Stimulated activated memory B cell treated with anti-CD40 and anti-IgM and Interleukin-4, amounts not matched to agents 10 μg/mL and 1 μg/mL and 100 μg/mL, for 72 hours (primary cell): Measurements from ENCODE around the gene PRKCH.
A peak's percentile ranks its signal among the peaks of the same experiment; 100 is the strongest.

Source experiments
- ATAC-seq: fragments of 150-1000 bp; cut with Tn5 transposase; 2 replicates; pipeline ENCODE4 v1.10.0; 2021
- H3K27ac Mint-ChIP-seq: one replicate; pipeline ENCODE4 v1.8.0; 2022; ENCODE audit warnings: mild to moderate bottlenecking, mixed read lengths
- H3K27me3 Mint-ChIP-seq: one replicate; pipeline ENCODE4 v1.8.0; 2022; ENCODE audit warnings: mixed read lengths
- H3K36me3 Mint-ChIP-seq: one replicate; pipeline ENCODE4 v1.8.0; 2022; ENCODE audit warnings: mixed read lengths
- H3K4me1 Mint-ChIP-seq: one replicate; pipeline ENCODE4 v1.8.0; 2022; ENCODE audit warnings: mixed read lengths
- H3K4me3 Mint-ChIP-seq: one replicate; pipeline ENCODE4 v1.8.0; 2022; ENCODE audit warnings: mild to moderate bottlenecking, moderate library complexity, mixed read lengths
- H3K9me3 Mint-ChIP-seq: one replicate; pipeline ENCODE4 v1.8.0; 2022; ENCODE audit warnings: mixed read lengths

Gene PRKCH

GRCh38 chr14:61421212-61421923 lies 100.0 kb downstream of the PRKCH start:
- H3K36me3 Mint-ChIP-seq: peaks cover 6% of the 10 kb centered on the region
- no peak for ATAC-seq

GRCh38 chr14:61426048-61426447 lies 104.7 kb downstream of the PRKCH start:
- no peak overlapping the region for H3K4me3 Mint-ChIP-seq
- peaks cover 6% of the 10 kb centered on the region for H3K36me3 Mint-ChIP-seq
- peaks cover 14% of the 10 kb centered on the region for H3K27me3 Mint-ChIP-seq
- H3K27ac Mint-ChIP-seq: no peak overlapping the region
- no peaks in the 10 kb centered on the region for H3K4me1 Mint-ChIP-seq
- peaks cover 8% of the 10 kb centered on the region for H3K9me3 Mint-ChIP-seq
- ATAC-seq: no peak

More at GRCh38 chr14:61421212-61421923, 100.0 kb downstream of the PRKCH start:
- H3K27me3 Mint-ChIP-seq: peaks cover 10% of the 10 kb centered on the region
- peaks cover 8% of the 10 kb centered on the region for H3K9me3 Mint-ChIP-seq
- H3K4me3 Mint-ChIP-seq: no peak overlapping the region
- H3K4me1 Mint-ChIP-seq: peaks cover 4% of the 10 kb centered on the region
- H3K27ac Mint-ChIP-seq: no peak overlapping the region

- H3K9me3 Mint-ChIP-seq: peaks cover 7% of the 10 kb centered on the region
- H3K27me3 Mint-ChIP-seq: peaks cover 34% of the 10 kb centered on the region
- no peak for ATAC-seq
- no peak overlapping the region for H3K4me3 Mint-ChIP-seq
- H3K27ac Mint-ChIP-seq: no peak overlapping the region
- H3K36me3 Mint-ChIP-seq: peaks cover 6% of the 10 kb centered on the region
- no peaks in the 10 kb centered on the region for H3K4me1 Mint-ChIP-seq
These were observed 106.9 kb downstream of the PRKCH start for GRCh38 chr14:61428261-61428660.

GRCh38 chr14:61429316-61429715 lies 107.9 kb downstream of the PRKCH start:
- H3K4me1 Mint-ChIP-seq: no peaks in the 10 kb centered on the region
- H3K4me3 Mint-ChIP-seq: no peak overlapping the region
- peaks cover under 1% of the 10 kb centered on the region for H3K36me3 Mint-ChIP-seq
- H3K27me3 Mint-ChIP-seq: peaks cover 37% of the 10 kb centered on the region
- ATAC-seq: no peak
- H3K9me3 Mint-ChIP-seq: peaks cover under 1% of the 10 kb centered on the region
- no peak overlapping the region for H3K27ac Mint-ChIP-seq

DNA sequence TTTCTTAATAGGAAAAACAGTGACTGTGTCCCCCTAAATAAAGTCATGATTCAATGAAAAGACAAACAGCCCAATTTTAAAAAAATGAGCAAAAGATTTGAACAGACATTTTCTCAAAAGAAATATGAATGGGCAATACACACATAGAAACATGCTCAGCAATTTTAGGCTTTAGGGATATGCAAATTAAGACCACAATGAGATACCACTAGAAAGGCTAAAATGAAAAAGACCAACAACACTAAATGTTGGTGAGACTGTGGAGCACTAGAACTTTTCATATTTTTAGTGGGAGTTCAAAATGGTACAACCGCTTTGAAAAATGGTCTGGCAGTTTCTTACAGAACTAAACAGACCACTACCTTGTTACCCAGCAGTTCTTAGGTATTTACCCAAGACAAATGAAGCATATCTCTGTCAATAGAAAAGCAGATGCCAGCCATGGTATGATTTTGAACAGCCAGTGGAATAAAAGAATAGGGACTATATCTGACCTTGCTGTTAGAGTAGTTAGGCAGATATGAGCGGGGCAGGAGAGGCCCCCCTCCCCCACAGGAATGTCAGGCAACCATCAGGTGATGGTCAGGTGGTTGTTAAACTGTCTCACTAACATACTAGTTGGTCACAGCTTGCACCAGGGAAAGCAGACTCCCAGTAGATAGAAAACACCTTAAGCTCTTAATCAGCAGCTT lies 108.8 kb downstream of the PRKCH start:
- no peaks in the 10 kb centered on the region for H3K36me3 Mint-ChIP-seq
- no peak overlapping the region for H3K27ac Mint-ChIP-seq
- peaks cover 44% of the 10 kb centered on the region for H3K27me3 Mint-ChIP-seq
- H3K9me3 Mint-ChIP-seq: no peaks in the 10 kb centered on the region
- no peaks in the 10 kb centered on the region for H3K4me1 Mint-ChIP-seq
- no peak for ATAC-seq
- no peak overlapping the region for H3K4me3 Mint-ChIP-seq

DNA sequence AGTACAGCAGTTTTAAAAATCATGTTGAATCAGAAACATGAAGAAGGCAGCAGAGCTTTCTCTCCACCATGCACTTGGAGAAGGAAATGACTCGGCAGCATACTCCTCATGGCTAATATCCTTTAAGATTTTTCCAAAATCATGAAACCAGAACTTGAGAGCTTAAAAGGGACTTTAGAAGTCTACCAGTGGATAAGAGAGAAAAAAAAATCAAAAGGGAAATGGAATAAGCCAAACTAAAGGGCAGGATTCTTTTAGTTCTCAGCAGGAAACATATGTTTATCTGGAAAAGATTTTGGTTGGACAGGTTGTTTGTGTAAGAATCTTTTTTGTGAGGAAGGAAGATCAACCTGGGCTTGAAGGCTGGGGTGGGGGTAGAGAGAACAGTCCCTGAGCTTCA lies 111.8 kb downstream of the PRKCH start:
- Mint-ChIP-seq H3K27ac (no peak overlapping the region), H3K9me3 (no peaks in the 10 kb centered on the region), H3K4me3 (no peak overlapping the region), H3K4me1 (no peaks in the 10 kb centered on the region), H3K36me3 (no peaks in the 10 kb centered on the region), H3K27me3 (peaks cover 47% of the 10 kb centered on the region)
- ATAC-seq: no peak

DNA sequence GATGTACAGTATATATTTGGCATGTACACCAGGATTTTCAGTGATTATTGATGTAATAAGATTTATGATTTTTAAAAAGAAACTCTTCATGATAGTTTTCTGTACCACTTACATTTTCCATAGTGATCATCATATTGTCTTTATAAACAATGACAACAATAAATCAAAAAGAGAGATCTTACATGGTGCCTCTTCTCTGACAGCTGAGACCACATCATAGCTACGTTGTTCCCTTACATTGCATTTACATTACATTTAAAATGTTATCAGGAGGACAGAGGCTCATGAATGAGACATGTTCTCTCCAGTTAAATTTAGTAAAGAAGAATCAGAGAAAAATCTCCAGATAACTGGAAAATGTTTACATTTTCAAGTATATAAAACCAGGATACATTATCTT lies 112.4 kb downstream of the PRKCH start:
- Mint-ChIP-seq H3K27ac (no peak overlapping the region), H3K4me3 (no peak overlapping the region), H3K4me1 (peaks cover 1% of the 10 kb centered on the region), H3K27me3 (peaks cover 48% of the 10 kb centered on the region), H3K36me3 (no peaks in the 10 kb centered on the region), H3K9me3 (no peaks in the 10 kb centered on the region)
- ATAC-seq: no peak

DNA sequence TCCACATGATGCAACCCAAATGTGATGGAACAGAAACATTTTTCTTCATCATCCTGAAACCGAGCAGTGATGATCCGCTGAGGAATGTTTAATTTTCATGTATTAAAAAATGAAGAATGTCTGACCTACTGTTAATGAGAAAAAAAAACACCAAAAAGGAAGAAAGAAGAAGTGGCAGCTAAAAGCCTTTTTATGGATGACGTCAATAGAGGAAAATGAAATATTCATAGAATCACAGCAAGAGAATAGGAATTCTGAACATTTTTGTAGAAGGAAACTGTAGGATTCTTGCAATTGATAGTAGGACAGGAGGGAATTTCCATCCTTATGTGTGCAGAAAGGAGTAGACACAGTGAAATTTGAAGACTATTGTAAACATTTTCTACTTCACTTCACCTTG lies 112.9 kb downstream of the PRKCH start:
- H3K36me3 Mint-ChIP-seq: no peaks in the 10 kb centered on the region
- H3K27ac Mint-ChIP-seq: no peak overlapping the region
- H3K9me3 Mint-ChIP-seq: no peaks in the 10 kb centered on the region
- peaks cover 6% of the 10 kb centered on the region for H3K4me1 Mint-ChIP-seq
- ATAC-seq: no peak
- peaks cover 53% of the 10 kb centered on the region for H3K27me3 Mint-ChIP-seq
- H3K4me3 Mint-ChIP-seq: no peak overlapping the region

GRCh38 chr14:61435563-61436337 lies 114.4 kb downstream of the PRKCH start:
- H3K27ac Mint-ChIP-seq: no peak overlapping the region
- peaks cover 11% of the 10 kb centered on the region for H3K4me1 Mint-ChIP-seq
- H3K4me3 Mint-ChIP-seq: no peak overlapping the region
- no peaks in the 10 kb centered on the region for H3K9me3 Mint-ChIP-seq
- H3K27me3 Mint-ChIP-seq: peaks cover 58% of the 10 kb centered on the region
- ATAC-seq: no peak
- no peaks in the 10 kb centered on the region for H3K36me3 Mint-ChIP-seq

- ATAC-seq: no peak
These were observed 116.0 kb downstream of the PRKCH start for GRCh38 chr14:61437381-61437780.

GRCh38 chr14:61438036-61438435 lies 116.7 kb downstream of the PRKCH start:
- Mint-ChIP-seq H3K4me1 (peaks cover 11% of the 10 kb centered on the region), H3K36me3 (no peaks in the 10 kb centered on the region), H3K27me3 (peaks cover 46% of the 10 kb centered on the region), H3K9me3 (no peaks in the 10 kb centered on the region), H3K27ac (no peak overlapping the region), H3K4me3 (no peak overlapping the region)
- ATAC-seq: no peak

More at GRCh38 chr14:61437381-61437780, 116.0 kb downstream of the PRKCH start:
- Mint-ChIP-seq H3K4me3 (no peak overlapping the region), H3K27ac (no peak overlapping the region), H3K9me3 (no peaks in the 10 kb centered on the region), H3K36me3 (no peaks in the 10 kb centered on the region), H3K4me1 (peaks cover 11% of the 10 kb centered on the region), H3K27me3 (peaks cover 50% of the 10 kb centered on the region)

GRCh38 chr14:61438497-61438859 lies 117.1 kb downstream of the PRKCH start:
- Mint-ChIP-seq H3K27me3 (peaks cover 41% of the 10 kb centered on the region), H3K9me3 (no peaks in the 10 kb centered on the region), H3K4me1 (peaks cover 11% of the 10 kb centered on the region), H3K36me3 (no peaks in the 10 kb centered on the region), H3K4me3 (no peak overlapping the region), H3K27ac (no peak overlapping the region)
- ATAC-seq: no peak

DNA sequence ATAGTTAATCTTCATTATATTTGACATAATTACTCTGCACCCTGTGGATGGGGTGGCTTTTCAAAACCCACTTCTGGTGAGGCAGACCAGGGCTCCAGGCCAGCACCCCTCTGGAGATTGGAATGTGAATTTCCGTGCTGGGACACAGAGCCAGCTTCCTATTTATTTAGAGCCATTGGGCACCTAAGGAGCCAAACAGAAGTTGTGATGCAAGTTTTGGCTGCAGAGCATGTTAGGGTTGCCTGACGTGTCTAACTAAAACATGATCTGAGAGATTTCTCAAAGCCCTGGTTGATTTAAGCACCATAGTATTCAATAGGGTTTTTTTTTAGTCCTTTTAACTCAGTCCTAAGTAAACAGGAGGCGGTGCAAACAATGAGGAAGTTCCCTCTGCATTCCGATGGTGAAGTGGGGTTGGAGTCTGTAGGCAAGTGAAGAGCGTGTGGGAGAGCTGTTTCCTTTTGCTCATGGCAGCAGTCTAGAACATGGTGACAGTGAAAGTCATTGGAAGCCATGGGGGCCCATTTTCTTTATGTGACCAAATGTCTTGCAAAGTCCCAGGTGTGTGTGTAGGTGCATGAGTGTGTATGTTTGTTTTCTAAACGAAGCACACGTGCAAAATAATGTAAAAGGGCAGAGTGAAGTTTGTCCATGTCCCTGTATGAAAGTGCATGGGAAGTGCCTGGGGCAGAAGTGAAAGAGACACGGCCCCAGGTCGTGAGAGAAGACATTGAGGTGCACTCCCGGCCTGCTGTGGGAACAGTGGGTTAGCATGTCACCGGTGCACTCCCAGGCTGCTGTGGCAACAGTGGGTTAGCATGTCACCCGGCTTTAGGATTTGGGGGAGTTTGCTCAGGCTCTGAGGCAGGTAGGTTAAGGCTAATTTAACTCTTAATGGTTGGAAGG lies 117.7 kb downstream of the PRKCH start:
- no peak overlapping the region for H3K4me3 Mint-ChIP-seq
- H3K4me1 Mint-ChIP-seq: peaks cover 17% of the 10 kb centered on the region
- peaks cover 35% of the 10 kb centered on the region for H3K27me3 Mint-ChIP-seq
- no peaks in the 10 kb centered on the region for H3K9me3 Mint-ChIP-seq
- no peaks in the 10 kb centered on the region for H3K36me3 Mint-ChIP-seq
- no peak overlapping the region for H3K27ac Mint-ChIP-seq
- ATAC-seq: peak; percentile 42

- peaks cover 23% of the 10 kb centered on the region for H3K4me1 Mint-ChIP-seq
- no peaks in the 10 kb centered on the region for H3K9me3 Mint-ChIP-seq
- no peaks in the 10 kb centered on the region for H3K36me3 Mint-ChIP-seq
- H3K27me3 Mint-ChIP-seq: peaks cover 31% of the 10 kb centered on the region
- H3K27ac Mint-ChIP-seq: no peak overlapping the region
- no peak for ATAC-seq
- H3K4me3 Mint-ChIP-seq: no peak overlapping the region
These were observed 118.5 kb downstream of the PRKCH start for GRCh38 chr14:61439779-61440418.
